ENCODE data around the gene DNTT.

DNTT gene

GRCh38 chr10:96311180-96311715 lies 7.0 kb downstream of the DNTT start:
- Histone ChIP-seq H3K27me3 (ENCODE audit: low read depth, low read length) (no peaks in the 10 kb centered on the region), H3K4me1 (ENCODE audit: control insufficient read depth in 1 of 2, insufficient read depth in 2 of 2, low read length in 2 of 2) (peaks cover 3 to 15% of the 10 kb centered on the region in 2 donors), H3K4me3 (ENCODE audit: low read depth in 1 of 2, low read length in 2 of 2) (no peak overlapping the region), H3K9me3 (ENCODE audit: control insufficient read depth in 1 of 2, low read length in 2 of 2) (no peaks in the 10 kb centered on the region), H3K27ac (ENCODE audit: low read length) (no peak overlapping the region), H3K36me3 (ENCODE audit: control insufficient read depth in 1 of 2, insufficient read depth in 2 of 2, low read length in 2 of 2) (no peaks in the 10 kb centered on the region)

- Histone ChIP-seq H3K36me3 (ENCODE audit: control insufficient read depth in 1 of 2, insufficient read depth in 2 of 2, low read length in 2 of 2) (no peaks in the 10 kb centered on the region), H3K9me3 (ENCODE audit: control insufficient read depth in 1 of 2, low read length in 2 of 2) (no peaks in the 10 kb centered on the region), H3K27ac (ENCODE audit: low read length) (no peak overlapping the region), H3K4me3 (ENCODE audit: low read depth in 1 of 2, low read length in 2 of 2) (no peak overlapping the region), H3K4me1 (ENCODE audit: control insufficient read depth in 1 of 2, insufficient read depth in 2 of 2, low read length in 2 of 2) (peaks cover 0 to 15% of the 10 kb centered on the region in 2 donors), H3K27me3 (ENCODE audit: low read depth, low read length) (no peaks in the 10 kb centered on the region)
Observed at GRCh38 chr10:96313344-96313743, 9.1 kb downstream of the DNTT start.

- H3K4me1 ChIP-seq (ENCODE audit: control insufficient read depth in 1 of 2, insufficient read depth in 2 of 2, low read length in 2 of 2) = no peaks in the 10 kb centered on the region
- H3K27ac ChIP-seq (ENCODE audit: low read length) = no peak overlapping the region
- no peaks in the 10 kb centered on the region for H3K27me3 ChIP-seq (ENCODE audit: low read depth, low read length)
- no peak overlapping the region for H3K4me3 ChIP-seq (ENCODE audit: low read depth in 1 of 2, low read length in 2 of 2)
- no peaks in the 10 kb centered on the region for H3K9me3 ChIP-seq (ENCODE audit: control insufficient read depth in 1 of 2, low read length in 2 of 2)
- H3K36me3 ChIP-seq (ENCODE audit: control insufficient read depth in 1 of 2, insufficient read depth in 2 of 2, low read length in 2 of 2) = no peaks in the 10 kb centered on the region
Observed at GRCh38 chr10:96317067-96317833, 13.0 kb downstream of the DNTT start.

- Histone ChIP-seq H3K4me3 (ENCODE audit: low read depth in 1 of 2, low read length in 2 of 2) (no peak overlapping the region), H3K9me3 (ENCODE audit: control insufficient read depth in 1 of 2, low read length in 2 of 2) (no peaks in the 10 kb centered on the region), H3K36me3 (ENCODE audit: control insufficient read depth in 1 of 2, insufficient read depth in 2 of 2, low read length in 2 of 2) (no peaks in the 10 kb centered on the region), H3K27me3 (ENCODE audit: low read depth, low read length) (no peaks in the 10 kb centered on the region), H3K27ac (ENCODE audit: low read length) (no peak overlapping the region), H3K4me1 (ENCODE audit: control insufficient read depth in 1 of 2, insufficient read depth in 2 of 2, low read length in 2 of 2) (no peaks in the 10 kb centered on the region)
Observed at GRCh38 chr10:96319754-96320474, 15.7 kb downstream of the DNTT start.

GRCh38 chr10:96321822-96322221 lies 17.6 kb downstream of the DNTT start:
- no peak overlapping the region for H3K4me3 ChIP-seq (ENCODE audit: low read depth in 1 of 2, low read length in 2 of 2)
- no peak overlapping the region for H3K27ac ChIP-seq (ENCODE audit: low read length)
- no peaks in the 10 kb centered on the region for H3K9me3 ChIP-seq (ENCODE audit: control insufficient read depth in 1 of 2, low read length in 2 of 2)
- no peaks in the 10 kb centered on the region for H3K4me1 ChIP-seq (ENCODE audit: control insufficient read depth in 1 of 2, insufficient read depth in 2 of 2, low read length in 2 of 2)
- H3K27me3 ChIP-seq (ENCODE audit: low read depth, low read length) = no peaks in the 10 kb centered on the region
- H3K36me3 ChIP-seq (ENCODE audit: control insufficient read depth in 1 of 2, insufficient read depth in 2 of 2, low read length in 2 of 2) = no peaks in the 10 kb centered on the region

- no peaks in the 10 kb centered on the region for H3K9me3 ChIP-seq (ENCODE audit: control insufficient read depth in 1 of 2, low read length in 2 of 2)
- no peak overlapping the region for H3K27ac ChIP-seq (ENCODE audit: low read length)
- H3K4me1 ChIP-seq (ENCODE audit: control insufficient read depth in 1 of 2, insufficient read depth in 2 of 2, low read length in 2 of 2) = no peaks in the 10 kb centered on the region
Observed at GRCh38 chr10:96322275-96322674, 18.0 kb downstream of the DNTT start.

GRCh38 chr10:96324447-96324846 lies 20.2 kb downstream of the DNTT start:
- H3K9me3 ChIP-seq (ENCODE audit: control insufficient read depth in 1 of 2, low read length in 2 of 2) = no peaks in the 10 kb centered on the region
- no peaks in the 10 kb centered on the region for H3K27me3 ChIP-seq (ENCODE audit: low read depth, low read length)
- H3K27ac ChIP-seq (ENCODE audit: low read length) = no peak overlapping the region
- H3K4me1 ChIP-seq (ENCODE audit: control insufficient read depth in 1 of 2, insufficient read depth in 2 of 2, low read length in 2 of 2) = no peaks in the 10 kb centered on the region
- H3K4me3 ChIP-seq (ENCODE audit: low read depth in 1 of 2, low read length in 2 of 2) = no peak overlapping the region
- H3K36me3 ChIP-seq (ENCODE audit: control insufficient read depth in 1 of 2, insufficient read depth in 2 of 2, low read length in 2 of 2) = no peaks in the 10 kb centered on the region

More at GRCh38 chr10:96322275-96322674, 18.0 kb downstream of the DNTT start:
- no peaks in the 10 kb centered on the region for H3K36me3 ChIP-seq (ENCODE audit: control insufficient read depth in 1 of 2, insufficient read depth in 2 of 2, low read length in 2 of 2)
- no peak overlapping the region for H3K4me3 ChIP-seq (ENCODE audit: low read depth in 1 of 2, low read length in 2 of 2)
- H3K27me3 ChIP-seq (ENCODE audit: low read depth, low read length) = no peaks in the 10 kb centered on the region

GRCh38 chr10:96325719-96326373 lies 21.6 kb downstream of the DNTT start:
- Histone ChIP-seq H3K4me3 (ENCODE audit: low read depth in 1 of 2, low read length in 2 of 2) (no peak overlapping the region), H3K4me1 (ENCODE audit: control insufficient read depth in 1 of 2, insufficient read depth in 2 of 2, low read length in 2 of 2) (no peaks in the 10 kb centered on the region), H3K27me3 (ENCODE audit: low read depth, low read length) (no peaks in the 10 kb centered on the region), H3K9me3 (ENCODE audit: control insufficient read depth in 1 of 2, low read length in 2 of 2) (no peaks in the 10 kb centered on the region), H3K27ac (ENCODE audit: low read length) (no peak overlapping the region), H3K36me3 (ENCODE audit: control insufficient read depth in 1 of 2, insufficient read depth in 2 of 2, low read length in 2 of 2) (no peaks in the 10 kb centered on the region)

GRCh38 chr10:96327462-96327861 lies 23.2 kb downstream of the DNTT start:
- Histone ChIP-seq H3K9me3 (ENCODE audit: control insufficient read depth in 1 of 2, low read length in 2 of 2) (no peaks in the 10 kb centered on the region), H3K4me1 (ENCODE audit: control insufficient read depth in 1 of 2, insufficient read depth in 2 of 2, low read length in 2 of 2) (no peaks in the 10 kb centered on the region), H3K4me3 (ENCODE audit: low read depth in 1 of 2, low read length in 2 of 2) (no peak overlapping the region), H3K27ac (ENCODE audit: low read length) (no peak overlapping the region), H3K36me3 (ENCODE audit: control insufficient read depth in 1 of 2, insufficient read depth in 2 of 2, low read length in 2 of 2) (no peaks in the 10 kb centered on the region), H3K27me3 (ENCODE audit: low read depth, low read length) (no peaks in the 10 kb centered on the region)

GRCh38 chr10:96333101-96333500 lies 28.9 kb downstream of the DNTT start:
- no peaks in the 10 kb centered on the region for H3K9me3 ChIP-seq (ENCODE audit: control insufficient read depth in 1 of 2, low read length in 2 of 2)
- H3K36me3 ChIP-seq (ENCODE audit: control insufficient read depth in 1 of 2, insufficient read depth in 2 of 2, low read length in 2 of 2) = no peaks in the 10 kb centered on the region

More at GRCh38 chr10:96333101-96333500, 28.9 kb downstream of the DNTT start:
- Histone ChIP-seq H3K27me3 (ENCODE audit: low read depth, low read length) (no peaks in the 10 kb centered on the region), H3K4me1 (ENCODE audit: control insufficient read depth in 1 of 2, insufficient read depth in 2 of 2, low read length in 2 of 2) (no peaks in the 10 kb centered on the region), H3K4me3 (ENCODE audit: low read depth in 1 of 2, low read length in 2 of 2) (no peak overlapping the region), H3K27ac (ENCODE audit: low read length) (no peak overlapping the region)

All from muscle layer of duodenum (tissue), 2 donors.